K562 (cell line): ENCODE measurements around the gene RNF167. TPM values are rescaled to one million over a fixed set of nuclear protein-coding genes. Genes with fewer than 3 reads are reported as not detected.
A peak's percentile ranks its signal among the peaks of the same experiment; 100 is the strongest.

Experiments
- ATAC-seq: fragments of 200-7000 bp; cut with Tn5 transposase; 3 replicates; pipeline ENCODE4 v1.9.1; 2020; ENCODE audit warnings: moderate library complexity
- BruUV-seq: library from RNA; stranded (reverse); fragments of 400-500 nt; replicated peaks from 2 replicates; lab custom pipeline; 2021; lab: Mats Ljungman, UMichigan
- CTCF ChIA-PET: fragments of 300-600 bp; formaldehyde crosslinking; extraction: SDS; loops from one replicate; lab custom pipeline; 2021; ENCODE audit warnings: low intra/inter-chr PET ratio; lab: Yijun Ruan, JAX
- POLR2A ChIA-PET: fragments of 300-600, 350-650 bp; sonication (Branson Sonifier 250); formaldehyde crosslinking; extraction: SDS; loops from one replicate; lab custom pipeline; 2021; ENCODE audit warnings: antibody characterized with exemption, inconsistent platforms; lab: Yijun Ruan, JAX
- DNase-seq, 4 experiments: peaks; one replicate each; pipeline versions ENCODE4 v3.0.0 to v3.0.0-alpha.2; 2011 to 2018; ENCODE audit warnings: low spot score in 3 of 4, mixed read lengths in 3 of 4; ENCODE audit errors: extremely low read depth in 1 of 4
- FAIRE-seq: peaks from 2 replicates; lab custom pipeline; 2011; peaks lifted over from hg19 to GRCh38; lab: Jason Lieb, UNC
- H2AFZ ChIP-seq: 2 replicates; pipeline ENCODE4 v1.6.0; 2011; ENCODE audit warnings: low read depth, low read length, control low read depth, inconsistent platforms
- H3K27ac ChIP-seq: fragments of 200-600 bp; 3 replicates; pipeline ENCODE4 v1.8.0; 2011; ENCODE audit warnings: low read depth, mild to moderate bottlenecking, control low read depth, inconsistent platforms, low read length, moderate library complexity, mixed read lengths; ENCODE audit errors: extremely low read depth
- H3K27me3 ChIP-seq, 2 experiments: fragments of 300-600 bp in 1 of 2; 2 replicates in 1 of 2; 3 replicates in 1 of 2; pipeline versions ENCODE4 v1.6.0 to v1.8.0; 2011; ENCODE audit warnings: inconsistent platforms in 2 of 2, low read length in 2 of 2, mild to moderate bottlenecking in 1 of 2, mixed read lengths in 1 of 2, moderate library complexity in 1 of 2; ENCODE audit not compliant: control insufficient read depth in 2 of 2, insufficient read depth in 2 of 2
- H3K36me3 ChIP-seq: fragments of 300-600 bp; 3 replicates; pipeline ENCODE4 v1.8.0; 2011; ENCODE audit warnings: mild to moderate bottlenecking, low read length, inconsistent platforms; ENCODE audit not compliant: control insufficient read depth, insufficient read depth
- H3K4me1 ChIP-seq, 2 experiments: fragments of 200-600 bp in 1 of 2; replicated peaks in 1 of 2; 2 replicates in 1 of 2; 3 replicates in 1 of 2; pipeline versions ENCODE4 v1.5.1 to v1.8.0; 2011; ENCODE audit warnings: inconsistent platforms in 2 of 2, low read length in 2 of 2, mild to moderate bottlenecking in 1 of 2, mixed read lengths in 1 of 2, moderate library complexity in 1 of 2; ENCODE audit not compliant: control insufficient read depth in 2 of 2, insufficient read depth in 2 of 2
- H3K4me2 ChIP-seq: 2 replicates; pipeline ENCODE4 v1.6.1; 2011; ENCODE audit warnings: low read length, control low read depth, inconsistent platforms, mixed read lengths; ENCODE audit not compliant: insufficient read depth
- H3K4me3 ChIP-seq: fragments of 200-600 bp; sonication (generic), shearing (Covaris generic); 2 replicates; pipeline ENCODE4 v1.5.1; 2016; ENCODE audit warnings: control low read depth, inconsistent platforms
- H3K79me2 ChIP-seq: fragments of 200-600 bp; 3 replicates; pipeline ENCODE4 v1.8.0; 2011; ENCODE audit warnings: low read length, inconsistent platforms; ENCODE audit not compliant: control insufficient read depth, insufficient read depth
- H3K9ac ChIP-seq, 2 experiments: 2 replicates each; pipeline versions ENCODE4 v1.6.0 to v1.6.1; 2011; ENCODE audit warnings: low read depth in 2 of 2, low read length in 2 of 2, control low read depth in 1 of 2, inconsistent platforms in 1 of 2, mild to moderate bottlenecking in 1 of 2, mixed read lengths in 1 of 2; ENCODE audit not compliant: insufficient read depth in 1 of 2
- H3K9me1 ChIP-seq: one replicate; pipeline ENCODE4 v1.6.0; 2011; ENCODE audit warnings: inconsistent platforms, mild to moderate bottlenecking, low read length, moderate library complexity; ENCODE audit not compliant: control insufficient read depth, insufficient read depth
- H3K9me3 ChIP-seq: replicated peaks from 2 replicates; pipeline ENCODE4 v1.5.1; 2011; ENCODE audit warnings: low read depth, low read length, inconsistent platforms; ENCODE audit not compliant: control insufficient read depth, insufficient read depth
- H4K20me1 ChIP-seq: replicated peaks from 2 replicates; pipeline ENCODE4 v1.6.1; 2011; ENCODE audit warnings: low read length, inconsistent platforms, mixed read lengths; ENCODE audit not compliant: control insufficient read depth, insufficient read depth
- CBFA2T3 ChIP-seq: fragments of 450-650 bp; IDR thresholded peaks from 2 replicates; pipeline ENCODE4 v1.6.1; 2017
- CBFB ChIP-seq: sonication (generic); formaldehyde crosslinking; IDR thresholded peaks from 2 replicates; pipeline ENCODE4 v1.4.0; 2020; ENCODE audit warnings: mild to moderate bottlenecking, missing genetic modification reagents
- CBX1 ChIP-seq: sonication (generic); IDR thresholded peaks from 2 replicates; pipeline ENCODE4 v1.6.1; 2016; ENCODE audit warnings: antibody characterized with exemption, low read depth, mild to moderate bottlenecking
- FOSL1 ChIP-seq: fragments of 200-800 bp; sonication (Bioruptor generic); conservative IDR thresholded peaks from 2 replicates; pipeline ENCODE4 v1.6.1; 2016; ENCODE audit warnings: missing genetic modification characterization, missing compliant biosample characterization
- MBD1 ChIP-seq: fragments of 250-450 bp; sonication (Bioruptor Pico); IDR thresholded peaks from 2 replicates; pipeline ENCODE4 v1.8.0; 2022; ENCODE audit warnings: inconsistent platforms
- MCM7 ChIP-seq, 2 experiments: fragments of 450-650 bp; IDR thresholded peaks; 2 replicates each; pipeline ENCODE4 v1.6.1; 2016 to 2018
- MXI1 ChIP-seq: IDR thresholded peaks from 2 replicates; pipeline ENCODE4 v1.6.1; 2011; ENCODE audit warnings: low read depth, mild to moderate bottlenecking, improper control_type of control experiment, low read length
- NFYB ChIP-seq: IDR thresholded peaks from 2 replicates; pipeline ENCODE4 v1.6.1; 2011; ENCODE audit warnings: mild to moderate bottlenecking, moderate library complexity; ENCODE audit not compliant: insufficient read length; ENCODE audit errors: extremely low read depth
- NR2F6 ChIP-seq: fragments of 450-650 bp; formaldehyde crosslinking; IDR thresholded peaks from 2 replicates; pipeline ENCODE4 v1.4.0; 2020; ENCODE audit warnings: mild to moderate bottlenecking
- POLR2A ChIP-seq: fragments of 450-650 bp; conservative IDR thresholded peaks from 2 replicates; pipeline ENCODE4 v1.6.1; 2016
- SETDB1 ChIP-seq: IDR thresholded peaks from one replicate; pipeline ENCODE4 v1.6.1; 2012; ENCODE audit warnings: low read length, control low read depth, inconsistent platforms
- ZBTB17 ChIP-seq: fragments of 450-650 bp; formaldehyde crosslinking; IDR thresholded peaks from 2 replicates; pipeline ENCODE4 v1.4.0; 2020; ENCODE audit warnings: mild to moderate bottlenecking
- ZBTB43 ChIP-seq: sonication (generic); formaldehyde crosslinking; IDR thresholded peaks from 2 replicates; pipeline ENCODE4 v1.8.0; 2023; ENCODE audit warnings: mild to moderate bottlenecking, missing genetic modification reagents
- ZC3H4 ChIP-seq: sonication (generic); formaldehyde crosslinking; IDR thresholded peaks from 2 replicates; pipeline ENCODE4 v1.9.0; 2021; ENCODE audit warnings: missing genetic modification reagents, borderline replicate concordance
- ZFX ChIP-seq: sonication (generic); formaldehyde crosslinking; IDR thresholded peaks from 2 replicates; pipeline ENCODE4 v1.8.0; 2022; ENCODE audit warnings: mild to moderate bottlenecking, missing genetic modification reagents, moderate library complexity
- ZNF263 ChIP-seq: sonication (generic); formaldehyde crosslinking; IDR thresholded peaks from 2 replicates; pipeline ENCODE4 v1.8.0; 2022; ENCODE audit warnings: mild to moderate bottlenecking, missing genetic modification reagents, borderline replicate concordance
- ZNF277 ChIP-seq: fragments of 250-450 bp; sonication (Bioruptor Pico); IDR thresholded peaks from 2 replicates; pipeline ENCODE4 v1.8.0; 2022; ENCODE audit warnings: inconsistent platforms, mild to moderate bottlenecking, moderate library complexity, borderline replicate concordance
- ZNF347 ChIP-seq: fragments of 450-650 bp; formaldehyde crosslinking; IDR thresholded peaks from 2 replicates; pipeline ENCODE4 v1.4.0; 2020; ENCODE audit warnings: low read depth, mild to moderate bottlenecking, moderate library complexity
- ZNF561 ChIP-seq: fragments of 450-650 bp; formaldehyde crosslinking; conservative IDR thresholded peaks from 2 replicates; pipeline ENCODE4 v1.4.0; 2020; ENCODE audit warnings: mild to moderate bottlenecking, moderate library complexity
- ZNF764 ChIP-seq: fragments of 250-450 bp; sonication (Bioruptor Pico); IDR thresholded peaks from 2 replicates; pipeline ENCODE4 v1.4.0; 2020; ENCODE audit warnings: low read depth, mild to moderate bottlenecking, moderate library complexity
- WGBS: fragments of 100-300 bp; shearing (Covaris generic); methylation state at CpG from one replicate; pipeline ENCODE4 v1.1.6; 2016; ENCODE audit warnings: low coverage, mixed read lengths; ENCODE audit not compliant: insufficient coverage; ENCODE audit errors: missing lambda C conversion rate; 5-methylcytosine and 5-hydroxymethylcytosine counted together
- in situ Hi-C: fragments of 300-500 bp; cut with MboI; formaldehyde crosslinking; loops from 4 replicates; pipeline ENCODE4 v1.15.0; 2018; ENCODE audit warnings: inconsistent platforms, mixed read lengths
- intact Hi-C: fragments of 100-400 bp; cut with micrococcal nuclease; formaldehyde crosslinking; loops from 2 replicates; pipeline ENCODE4 v1.14.2; 2022
- polyA plus RNA-seq, 8 experiments: library from polyadenylated mRNA; depleted of rRNA in 4 of 8; stranded (reverse) in 5 of 8; unstranded in 3 of 8; fragments of >200 nt; fragmentation: Nextera tagmentation in 2 of 8; fragmentation: Illumina TruSeq in 1 of 8; extraction: Ambion mirVana in 2 of 8; extraction: Trizol in 1 of 8; gene quantifications; 2 replicates each; pipeline versions ENCODE4 v1.2.1 to v1.2.3, GENCODE V29; 2011 to 2014; ENCODE audit warnings: inconsistent platforms in 1 of 8, missing spikeins in 1 of 8
- total RNA-seq, 7 experiments: library from RNA; depleted of rRNA in 6 of 7; stranded (reverse); fragments of >200 nt in 6 of 7; fragmentation: Illumina TruSeq in 2 of 7; extraction: Trizol in 2 of 7; gene quantifications; 2 replicates each; pipeline versions ENCODE4 v1.2.1 to v1.2.3, GENCODE V29; 2011 to 2021; ENCODE audit warnings: low replicate concordance in 1 of 7

Gene RNF167
- total and polyA plus RNA-seq, 9 of the 15 experiments (the other 6 are each of a cell fraction or from before 2014, with no cell fraction given): 16.5 to 143 (median 45.5) TPM

DNA sequence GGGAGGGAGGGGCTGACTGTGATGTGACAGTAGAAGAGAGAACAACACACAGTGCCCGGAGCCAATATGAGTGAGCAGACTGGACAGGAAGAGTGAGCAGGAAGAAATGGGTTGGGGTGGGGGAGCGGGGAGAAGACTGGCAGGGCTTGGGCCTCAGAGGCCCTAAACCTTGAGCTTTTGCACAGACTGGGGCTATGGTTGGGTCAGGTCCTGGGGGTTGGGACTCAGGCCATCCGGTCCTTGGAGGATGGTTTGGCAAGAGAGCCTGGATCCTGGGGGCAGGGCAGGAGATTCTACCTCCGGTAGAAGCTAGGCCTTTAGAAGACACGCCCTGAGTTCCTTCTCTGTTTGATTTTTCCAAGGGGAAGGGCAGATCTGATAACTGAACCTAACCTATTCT is 46.3 kb downstream of the RNF167 start:
- intact Hi-C loops (no loop called here), in situ Hi-C loops (no loop called here)
- H3K36me3 ChIP-seq: peaks cover 20% of the 10 kb centered on the region
- no peaks in the 10 kb centered on the region for H4K20me1 ChIP-seq
- no peaks in the 10 kb centered on the region for H3K9me1 ChIP-seq
- ATAC-seq: no peak; the same call in 2 of the 3 replicates
- no peak overlapping the region; the same call in 1 of the 3 replicates for H3K27ac ChIP-seq
- H2AFZ ChIP-seq: 0 out of 2 replicates have a peak overlapping the region, but pooled peaks have one; percentile 94
- H3K4me1 ChIP-seq: peaks cover 10 to 21% of the 10 kb centered on the region in 2 experiments; a peak in 4 of 5 replicates
- peaks cover 26% of the 10 kb centered on the region for H3K79me2 ChIP-seq
- H3K4me2 ChIP-seq: peak overlapping the region; percentile 82
- peak overlapping the region; percentile 73 to 94 for H3K9ac ChIP-seq
- ChIA-PET POLR2A (interaction anchor here (0.7 to 2.2 kb wide), 6 partner anchors 9 to 39 kb away, joined by 3 to 8 read pairs (median 4); partner anchors contain the start of genes ENO3, INCA1 and KIF1C), CTCF (interaction anchor here (0.9 kb wide), 2 partner anchors 76 to 77 kb away, joined by 3 read pairs; no protein-coding TSS in a partner anchor)
- 26% methylated on average over 4 of the region's 5 CpGs for WGBS
- no peak for FAIRE-seq
- TSS peak; percentile 44 for BruUV-seq
- H3K4me3 ChIP-seq: peak overlapping the region; percentile 77
- no peak for DNase-seq
- H3K9me3 ChIP-seq: no peaks in the 10 kb centered on the region
- H3K27me3 ChIP-seq: no peaks in the 10 kb centered on the region
- TF ChIP-seq ZNF561 (CRISPR knock-in tag) (no peak), NR2F6 (CRISPR knock-in tag) (no peak), ZNF764 (CRISPR knock-in tag) (no peak), ZFX (no peak), MBD1 (CRISPR knock-in tag) (no peak), POLR2A (no peak), NFYB (no peak), MXI1 (no peak), CBX1 (no peak), SETDB1 (no peak), FOSL1 (tag) (no peak), CBFA2T3 (no peak), ZBTB43 (CRISPR knock-in tag) (no peak), CBFB (no peak), ZNF347 (CRISPR knock-in tag) (no peak), ZNF263 (CRISPR knock-in tag) (no peak), ZC3H4 (no peak), ZNF277 (CRISPR knock-in tag) (no peak), ZBTB17 (no peak), MCM7 (IDR thresholded peaks at IDR 0.05) (no peak)
